ENCODE results near the gene IL20RA.
"Not testable (repeated sequence)": the region's sequence is repeated elsewhere in the genome, so short reads cannot be mapped to it uniquely, and the experiment has no call there.

Gene IL20RA

DNA sequence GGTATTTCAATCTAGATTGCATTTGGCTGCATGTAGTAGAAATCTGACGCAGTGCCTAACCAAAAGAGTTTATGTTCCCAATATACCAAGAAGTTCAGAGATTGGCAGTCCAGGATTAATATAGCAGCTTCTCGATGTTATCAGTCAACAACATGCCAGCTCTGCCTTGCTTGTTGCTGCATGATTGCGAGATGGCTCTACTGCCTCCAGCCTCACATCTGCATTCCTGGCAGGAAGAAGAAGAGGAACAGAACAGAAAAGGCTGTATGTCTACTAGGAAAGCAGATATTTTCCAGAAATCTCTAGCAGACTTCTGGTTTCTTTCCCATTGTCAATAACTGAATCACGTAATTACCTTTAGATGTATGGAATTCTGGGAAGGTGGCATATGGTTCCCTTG, 61.8 kb downstream of the IL20RA start:
- no peaks in the 10 kb centered on the region for H3K36me3 ChIP-seq (ENCODE audit: control insufficient read depth, insufficient read depth, low read length)
- H3K9me3 ChIP-seq (ENCODE audit: control insufficient read depth, low read length) = no peaks in the 10 kb centered on the region
- DNase-seq = no peak
- no peaks in the 10 kb centered on the region for H3K4me1 ChIP-seq (ENCODE audit: control insufficient read depth, insufficient read depth, low read length, poor library complexity, severe bottlenecking)
- no peaks in the 10 kb centered on the region for H3K27me3 ChIP-seq (replicated peaks; ENCODE audit: control insufficient read depth, insufficient read depth, low read length, poor library complexity, severe bottlenecking)
- no peak overlapping the region for H3K27ac ChIP-seq (ENCODE audit: insufficient read depth, low read length, poor library complexity, severe bottlenecking)
- no peak overlapping the region for H3K4me3 ChIP-seq (ENCODE audit: insufficient read depth, low read depth, low read length, poor library complexity, severe bottlenecking)

DNA sequence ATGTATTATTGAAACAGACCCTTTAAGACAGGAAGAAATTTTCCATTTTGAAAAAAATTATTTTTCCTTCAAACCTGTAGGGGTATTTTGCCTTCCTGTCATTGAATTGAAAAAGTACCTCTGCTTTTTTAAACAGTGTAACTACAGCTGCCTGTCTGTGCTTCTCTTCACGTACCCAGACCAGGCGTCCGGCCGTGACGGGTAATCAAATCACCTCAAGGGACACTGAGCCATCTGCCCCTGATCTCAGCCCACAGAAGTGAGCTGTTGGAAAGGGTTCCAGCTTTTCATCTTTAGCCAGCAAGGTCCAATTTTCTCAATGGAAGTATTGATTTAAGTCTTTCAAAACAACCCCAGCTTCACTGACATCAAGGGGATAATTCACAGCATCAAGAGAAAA, 64.7 kb downstream of the IL20RA start:
- Histone ChIP-seq H3K9me3 (ENCODE audit: control insufficient read depth, low read length) (no peaks in the 10 kb centered on the region), H3K36me3 (ENCODE audit: control insufficient read depth, insufficient read depth, low read length) (no peaks in the 10 kb centered on the region), H3K27ac (ENCODE audit: insufficient read depth, low read length, poor library complexity, severe bottlenecking) (no peak overlapping the region), H3K4me3 (ENCODE audit: insufficient read depth, low read depth, low read length, poor library complexity, severe bottlenecking) (no peak overlapping the region), H3K27me3 (replicated peaks; ENCODE audit: control insufficient read depth, insufficient read depth, low read length, poor library complexity, severe bottlenecking) (no peaks in the 10 kb centered on the region), H3K4me1 (ENCODE audit: control insufficient read depth, insufficient read depth, low read length, poor library complexity, severe bottlenecking) (no peaks in the 10 kb centered on the region)
- DNase-seq = no peak

DNA sequence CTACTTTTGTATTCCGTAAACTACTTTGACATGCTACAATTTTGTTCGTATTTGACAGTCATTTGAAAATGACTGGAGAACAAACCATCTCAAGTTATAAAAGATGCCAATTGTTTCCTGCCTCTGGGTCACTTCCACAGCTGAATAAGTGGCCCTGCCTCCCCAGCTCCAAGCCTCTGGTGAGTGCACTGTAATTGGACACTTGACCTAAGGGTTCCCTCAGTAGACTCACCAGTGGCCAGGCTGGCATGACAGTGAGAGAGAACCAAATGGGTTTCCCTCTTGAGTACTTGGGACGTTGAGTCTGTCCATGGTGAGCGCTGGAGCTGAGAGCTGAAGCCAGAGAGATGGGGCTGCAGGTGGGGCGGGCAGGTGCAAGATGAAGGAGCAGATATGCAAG, 65.6 kb downstream of the IL20RA start:
- no peak for DNase-seq
- Histone ChIP-seq H3K4me1 (ENCODE audit: control insufficient read depth, insufficient read depth, low read length, poor library complexity, severe bottlenecking) (no peaks in the 10 kb centered on the region), H3K36me3 (ENCODE audit: control insufficient read depth, insufficient read depth, low read length) (no peaks in the 10 kb centered on the region), H3K4me3 (ENCODE audit: insufficient read depth, low read depth, low read length, poor library complexity, severe bottlenecking) (no peak overlapping the region), H3K27me3 (replicated peaks; ENCODE audit: control insufficient read depth, insufficient read depth, low read length, poor library complexity, severe bottlenecking) (no peaks in the 10 kb centered on the region), H3K27ac (ENCODE audit: insufficient read depth, low read length, poor library complexity, severe bottlenecking) (no peak overlapping the region), H3K9me3 (ENCODE audit: control insufficient read depth, low read length) (no peaks in the 10 kb centered on the region)

DNA sequence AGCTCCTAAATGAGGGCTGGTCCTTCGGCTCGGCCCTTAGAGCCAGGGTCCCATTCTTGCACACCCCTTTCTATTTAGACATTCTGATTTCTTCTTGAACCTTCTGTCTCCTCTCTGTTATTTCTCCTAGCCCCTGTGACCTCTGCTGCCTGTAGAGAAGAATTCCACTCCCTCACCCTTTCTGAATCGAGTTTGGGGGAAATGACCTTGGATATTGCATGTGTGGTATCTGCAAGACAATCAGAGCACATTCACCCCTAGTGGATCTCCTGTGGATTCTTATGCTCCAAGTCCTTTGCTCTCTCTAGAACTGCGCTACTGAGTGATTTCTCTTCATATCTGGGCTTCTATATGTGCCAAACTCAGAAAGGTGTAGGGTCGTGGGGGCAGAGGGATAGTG, 67.7 kb downstream of the IL20RA start:
- Histone ChIP-seq H3K36me3 (ENCODE audit: control insufficient read depth, insufficient read depth, low read length) (no peaks in the 10 kb centered on the region), H3K27me3 (replicated peaks; ENCODE audit: control insufficient read depth, insufficient read depth, low read length, poor library complexity, severe bottlenecking) (no peaks in the 10 kb centered on the region), H3K27ac (ENCODE audit: insufficient read depth, low read length, poor library complexity, severe bottlenecking) (no peak overlapping the region), H3K4me3 (ENCODE audit: insufficient read depth, low read depth, low read length, poor library complexity, severe bottlenecking) (no peak overlapping the region), H3K9me3 (ENCODE audit: control insufficient read depth, low read length) (no peaks in the 10 kb centered on the region), H3K4me1 (ENCODE audit: control insufficient read depth, insufficient read depth, low read length, poor library complexity, severe bottlenecking) (no peaks in the 10 kb centered on the region)
- DNase-seq = no peak

DNA sequence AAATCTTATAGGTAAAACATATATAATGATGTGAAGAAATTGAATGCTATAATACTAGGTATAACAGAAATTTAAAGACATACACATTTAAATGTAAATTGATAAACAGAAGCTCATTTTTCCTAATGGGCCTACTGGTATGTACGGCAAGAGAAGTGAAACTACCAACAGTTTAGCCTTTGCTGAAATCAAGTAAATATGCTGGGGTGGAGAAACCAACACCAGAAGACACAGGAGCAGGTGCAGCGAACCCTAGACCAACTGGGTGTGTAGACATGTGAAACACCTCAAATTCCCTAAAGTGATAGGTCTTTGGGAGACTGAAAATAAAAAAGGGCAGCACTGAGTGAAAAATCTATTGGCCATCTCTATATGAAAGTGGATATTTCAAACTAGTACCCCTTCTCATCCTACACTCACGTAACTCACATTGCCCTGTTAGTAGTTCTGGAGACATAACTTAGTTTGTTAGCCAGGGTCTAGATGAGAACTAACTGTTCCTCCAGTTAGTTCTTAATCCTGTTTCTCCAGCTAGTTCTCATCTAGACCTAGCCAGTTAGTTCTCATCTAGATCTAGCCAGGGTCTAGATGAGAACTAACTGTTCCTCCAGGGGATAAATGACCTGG, 69.6 kb downstream of the IL20RA start:
- DNase-seq = no peak
- no peaks in the 10 kb centered on the region for H3K27me3 ChIP-seq (replicated peaks; ENCODE audit: control insufficient read depth, insufficient read depth, low read length, poor library complexity, severe bottlenecking)
- no peaks in the 10 kb centered on the region for H3K9me3 ChIP-seq (ENCODE audit: control insufficient read depth, low read length)
- H3K4me1 ChIP-seq (ENCODE audit: control insufficient read depth, insufficient read depth, low read length, poor library complexity, severe bottlenecking) = no peaks in the 10 kb centered on the region
- no peak overlapping the region for H3K4me3 ChIP-seq (ENCODE audit: insufficient read depth, low read depth, low read length, poor library complexity, severe bottlenecking)
- no peaks in the 10 kb centered on the region for H3K36me3 ChIP-seq (ENCODE audit: control insufficient read depth, insufficient read depth, low read length)
- no peak overlapping the region for H3K27ac ChIP-seq (ENCODE audit: insufficient read depth, low read length, poor library complexity, severe bottlenecking)

DNA sequence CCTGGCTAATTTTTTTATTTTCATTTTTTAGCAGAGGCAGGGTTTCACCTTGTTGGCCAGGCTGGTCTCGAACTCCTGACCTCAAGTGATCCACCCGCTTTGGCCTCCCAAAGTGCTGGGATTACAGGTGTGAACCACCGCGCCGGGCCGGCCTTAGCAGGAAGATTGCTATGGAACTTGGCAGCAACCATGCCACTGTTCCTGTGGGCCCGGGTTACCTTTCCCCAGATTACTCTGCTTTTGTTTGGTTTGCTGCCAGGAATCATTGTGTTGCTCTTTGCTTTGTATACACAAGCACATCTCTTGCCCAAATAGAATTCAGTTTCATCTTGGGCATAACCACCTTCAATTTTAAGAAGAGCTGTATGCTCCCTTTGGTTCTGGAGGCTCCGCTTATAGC, 71.0 kb downstream of the IL20RA start:
- H3K4me1 ChIP-seq (ENCODE audit: control insufficient read depth, insufficient read depth, low read length, poor library complexity, severe bottlenecking); H3K27me3 ChIP-seq (replicated peaks; ENCODE audit: control insufficient read depth, insufficient read depth, low read length, poor library complexity, severe bottlenecking); H3K36me3 ChIP-seq (ENCODE audit: control insufficient read depth, insufficient read depth, low read length); DNase-seq; H3K27ac ChIP-seq (ENCODE audit: insufficient read depth, low read length, poor library complexity, severe bottlenecking); H3K9me3 ChIP-seq (ENCODE audit: control insufficient read depth, low read length); H3K4me3 ChIP-seq (ENCODE audit: insufficient read depth, low read depth, low read length, poor library complexity, severe bottlenecking): not testable (repeated sequence)

DNA sequence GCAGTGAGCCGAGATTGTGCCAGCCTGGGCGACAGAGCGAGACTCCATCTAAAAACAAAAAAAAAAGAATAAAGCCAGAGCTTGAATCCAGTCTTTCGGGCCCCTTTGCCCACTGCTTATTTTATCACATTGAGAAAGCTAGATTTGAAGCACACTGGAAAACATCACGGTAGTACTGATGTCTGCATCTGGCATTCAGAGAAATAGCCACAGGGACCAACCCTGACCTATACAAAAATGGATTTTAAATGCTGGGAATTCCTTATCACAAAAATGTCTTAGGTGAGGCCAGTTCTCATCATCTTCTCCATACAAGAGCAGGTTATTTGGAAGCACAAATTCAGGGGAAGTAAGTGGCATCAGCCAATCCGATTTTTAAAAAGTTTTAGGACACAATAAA, 73.2 kb downstream of the IL20RA start:
- no peaks in the 10 kb centered on the region for H3K4me1 ChIP-seq (ENCODE audit: control insufficient read depth, insufficient read depth, low read length, poor library complexity, severe bottlenecking)
- no peak for DNase-seq
- no peaks in the 10 kb centered on the region for H3K36me3 ChIP-seq (ENCODE audit: control insufficient read depth, insufficient read depth, low read length)
- no peaks in the 10 kb centered on the region for H3K9me3 ChIP-seq (ENCODE audit: control insufficient read depth, low read length)
- H3K27ac ChIP-seq (ENCODE audit: insufficient read depth, low read length, poor library complexity, severe bottlenecking) = no peak overlapping the region
- H3K27me3 ChIP-seq (replicated peaks; ENCODE audit: control insufficient read depth, insufficient read depth, low read length, poor library complexity, severe bottlenecking) = peaks cover 6% of the 10 kb centered on the region
- no peak overlapping the region for H3K4me3 ChIP-seq (ENCODE audit: insufficient read depth, low read depth, low read length, poor library complexity, severe bottlenecking)

DNA sequence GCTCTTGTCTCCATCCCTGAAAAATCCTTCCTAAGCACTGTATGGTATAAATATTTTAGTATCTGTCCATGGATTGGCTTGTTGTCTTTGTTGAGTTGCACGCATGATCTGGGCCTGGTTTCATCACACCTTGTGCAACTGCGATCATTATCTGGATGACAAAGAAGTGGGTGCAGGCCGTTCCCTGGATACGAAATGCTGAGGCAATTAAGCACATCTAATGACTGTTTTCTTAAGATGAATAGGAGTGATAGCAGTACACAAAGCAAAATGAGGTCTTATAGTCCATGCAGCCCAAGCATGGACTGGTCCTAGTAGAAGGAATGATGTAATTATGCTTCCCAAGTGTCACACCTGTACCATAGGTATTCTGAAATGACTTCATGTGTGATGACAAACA, 74.8 kb downstream of the IL20RA start:
- no peaks in the 10 kb centered on the region for H3K36me3 ChIP-seq (ENCODE audit: control insufficient read depth, insufficient read depth, low read length)
- DNase-seq = no peak
- H3K4me3 ChIP-seq (ENCODE audit: insufficient read depth, low read depth, low read length, poor library complexity, severe bottlenecking) = no peak overlapping the region
- H3K27me3 ChIP-seq (replicated peaks; ENCODE audit: control insufficient read depth, insufficient read depth, low read length, poor library complexity, severe bottlenecking) = peaks cover 6% of the 10 kb centered on the region
- H3K27ac ChIP-seq (ENCODE audit: insufficient read depth, low read length, poor library complexity, severe bottlenecking) = no peak overlapping the region
- no peaks in the 10 kb centered on the region for H3K4me1 ChIP-seq (ENCODE audit: control insufficient read depth, insufficient read depth, low read length, poor library complexity, severe bottlenecking)
- H3K9me3 ChIP-seq (ENCODE audit: control insufficient read depth, low read length) = no peaks in the 10 kb centered on the region

DNA sequence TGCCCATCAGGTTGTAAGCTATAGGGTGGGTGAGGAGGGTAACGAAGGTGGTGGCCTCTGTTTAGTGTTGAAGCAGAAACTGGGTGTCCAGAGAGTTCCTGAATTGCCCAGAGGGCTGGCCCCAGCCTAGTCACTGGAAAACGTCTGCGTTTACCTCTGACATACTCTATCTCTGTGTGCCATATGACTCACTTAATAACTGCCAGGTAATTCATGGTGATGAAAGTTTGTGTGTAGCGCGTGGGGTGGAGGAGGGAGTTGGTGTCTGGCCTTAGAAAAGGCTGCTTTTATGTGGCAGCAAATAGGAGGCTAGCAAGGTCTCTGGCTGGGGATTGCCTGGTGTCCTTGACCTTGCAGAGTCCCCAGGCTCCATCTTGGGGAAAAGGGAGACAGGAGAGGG, 75.3 kb downstream of the IL20RA start:
- Histone ChIP-seq H3K36me3 (ENCODE audit: control insufficient read depth, insufficient read depth, low read length) (no peaks in the 10 kb centered on the region), H3K4me3 (ENCODE audit: insufficient read depth, low read depth, low read length, poor library complexity, severe bottlenecking) (no peak overlapping the region), H3K9me3 (ENCODE audit: control insufficient read depth, low read length) (no peaks in the 10 kb centered on the region), H3K4me1 (ENCODE audit: control insufficient read depth, insufficient read depth, low read length, poor library complexity, severe bottlenecking) (no peaks in the 10 kb centered on the region), H3K27ac (ENCODE audit: insufficient read depth, low read length, poor library complexity, severe bottlenecking) (no peak overlapping the region), H3K27me3 (replicated peaks; ENCODE audit: control insufficient read depth, insufficient read depth, low read length, poor library complexity, severe bottlenecking) (peaks cover 6% of the 10 kb centered on the region)
- DNase-seq = no peak

DNA sequence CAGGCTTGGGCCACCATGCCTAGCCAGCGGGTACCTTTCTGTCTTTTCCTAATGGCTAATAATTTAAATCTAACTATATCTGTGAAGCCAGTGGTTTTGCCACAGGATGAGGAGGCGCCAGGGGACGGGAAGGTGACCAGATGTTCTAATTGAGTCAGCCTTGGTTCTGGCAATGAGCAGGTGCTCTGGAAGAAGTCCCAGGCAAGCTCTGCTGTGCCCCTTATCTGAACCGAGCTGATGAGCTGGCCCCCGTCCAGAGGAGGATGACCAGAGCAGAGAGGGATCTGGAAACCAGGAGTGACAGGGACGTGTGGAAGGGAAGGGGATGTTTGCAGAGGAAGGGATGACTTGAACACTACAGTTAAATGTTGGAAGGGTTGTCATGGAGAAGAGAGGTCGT, 75.9 kb downstream of the IL20RA start:
- no peaks in the 10 kb centered on the region for H3K4me1 ChIP-seq (ENCODE audit: control insufficient read depth, insufficient read depth, low read length, poor library complexity, severe bottlenecking)
- H3K27ac ChIP-seq (ENCODE audit: insufficient read depth, low read length, poor library complexity, severe bottlenecking) = no peak overlapping the region
- no peak for DNase-seq
- H3K4me3 ChIP-seq (ENCODE audit: insufficient read depth, low read depth, low read length, poor library complexity, severe bottlenecking) = no peak overlapping the region
- peaks cover 6% of the 10 kb centered on the region for H3K27me3 ChIP-seq (replicated peaks; ENCODE audit: control insufficient read depth, insufficient read depth, low read length, poor library complexity, severe bottlenecking)
- no peaks in the 10 kb centered on the region for H3K9me3 ChIP-seq (ENCODE audit: control insufficient read depth, low read length)
- H3K36me3 ChIP-seq (ENCODE audit: control insufficient read depth, insufficient read depth, low read length) = no peaks in the 10 kb centered on the region
